ENCODE results near the gene PGP.

The PGP gene

DNA sequence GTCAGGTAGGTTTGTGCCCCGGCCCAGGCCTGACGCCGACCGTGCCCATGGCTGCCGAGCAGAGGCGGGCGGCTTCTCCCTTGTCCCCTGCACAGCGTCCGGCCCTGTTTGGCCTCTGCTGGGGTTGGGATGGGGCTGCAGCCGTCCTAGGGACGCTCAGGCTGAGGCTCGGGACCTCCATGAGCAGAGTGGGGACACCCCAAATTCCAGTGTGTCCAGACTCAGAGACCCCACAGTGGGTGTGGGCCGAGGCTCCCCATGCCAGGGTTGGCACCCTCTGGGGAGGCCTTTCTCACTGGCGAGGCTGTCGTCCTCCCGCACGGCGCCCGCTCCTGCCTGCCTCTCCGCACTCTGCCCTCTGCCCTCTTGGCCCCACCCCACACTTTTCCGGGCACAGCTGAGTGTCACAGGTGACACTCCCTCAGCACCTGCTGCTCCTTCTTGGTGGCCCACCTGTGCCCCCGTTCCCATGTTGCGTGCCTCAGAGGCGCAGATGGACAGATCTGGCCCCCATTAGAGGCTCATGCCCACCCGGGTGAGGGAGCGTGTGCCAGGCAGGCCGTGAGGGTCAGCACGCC is 43.0 kb downstream of the PGP start:
- DNase-seq (no peak), ATAC-seq (ENCODE audit: insufficient read depth, low read depth) (no peak)
- Histone ChIP-seq H4K20me1 (ENCODE audit: insufficient read depth, low read length) (peaks cover 18% of the 10 kb centered on the region), H3K4me3 (ENCODE audit: low read depth in 1 of 2, low read length in 2 of 2) (no peak overlapping the region), H3K27ac (ENCODE audit: low read length) (no peak overlapping the region), H3K36me3 (ENCODE audit: insufficient read depth, low read length) (peaks cover 91% of the 10 kb centered on the region), H3K27me3 (ENCODE audit: insufficient read depth, low read length, poor library complexity) (no peaks in the 10 kb centered on the region), H2AFZ (ENCODE audit: low read depth, low read length) (no peak overlapping the region), H3K9me3 (ENCODE audit: insufficient read depth, low read length, severe bottlenecking) (no peaks in the 10 kb centered on the region), H3K4me2 (ENCODE audit: insufficient read depth, low read length) (no peak overlapping the region), H3K79me2 (ENCODE audit: insufficient read depth, low read length) (peaks cover under 1% of the 10 kb centered on the region; the same call in 1 of the 2 replicates), H3K4me1 (ENCODE audit: insufficient read depth, low read length) (no peaks in the 10 kb centered on the region), H3K9ac (ENCODE audit: low read depth, low read length) (no peak overlapping the region)
- TF ChIP-seq CTCF (IDR thresholded peaks at IDR 0.05; ENCODE audit: borderline replicate concordance, extremely low read depth, low read length, poor library complexity, severe bottlenecking) (no peak), EZH2 (IDR thresholded peaks at IDR 0.05; ENCODE audit: borderline replicate concordance, low read depth, low read length, severe bottlenecking) (no peak)

DNA sequence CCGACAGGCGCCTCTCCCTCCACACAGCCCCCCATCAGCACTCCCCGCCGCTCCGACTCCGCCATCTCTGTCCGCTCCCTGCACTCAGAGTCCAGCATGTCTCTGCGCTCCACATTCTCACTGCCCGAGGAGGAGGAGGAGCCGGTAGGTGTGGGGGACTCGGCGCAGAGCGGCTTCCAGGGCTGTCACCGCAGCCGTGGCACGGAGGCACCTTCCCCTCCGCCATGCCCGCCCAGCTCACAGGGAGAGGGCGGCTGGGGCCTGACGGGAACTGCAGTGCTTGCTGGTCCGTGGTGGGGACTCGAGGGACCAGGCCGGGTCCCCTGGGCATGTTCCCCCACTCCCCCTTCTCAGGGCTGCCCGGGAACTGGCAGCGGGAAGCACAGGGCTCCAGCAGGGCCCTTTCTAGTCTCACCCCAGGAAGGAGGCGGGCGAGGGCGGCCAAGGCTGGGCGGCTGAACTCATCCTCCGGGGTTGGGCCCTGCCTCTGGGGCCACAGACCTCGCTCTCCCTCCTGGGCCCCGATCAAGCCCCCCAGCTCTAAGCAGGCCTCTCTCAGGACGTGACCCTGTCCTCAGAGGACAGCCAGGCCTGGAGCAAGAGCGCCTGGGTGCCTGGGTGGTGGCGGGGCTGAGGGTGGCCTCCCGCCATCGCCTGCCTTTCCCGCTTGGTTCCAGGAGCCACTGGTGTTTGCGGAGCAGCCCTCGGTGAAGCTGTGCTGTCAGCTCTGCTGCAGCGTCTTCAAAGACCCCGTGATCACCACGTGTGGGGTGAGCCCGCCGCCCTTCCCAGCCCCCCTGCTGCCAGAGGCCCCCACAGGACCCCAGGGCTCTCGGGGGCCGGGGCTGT is 43.8 kb downstream of the PGP start:
- H3K4me2 ChIP-seq (ENCODE audit: insufficient read depth, low read length) = no peak overlapping the region
- DNase-seq (no peak), ATAC-seq (ENCODE audit: insufficient read depth, low read depth) (0 out of 3 replicates have a peak, but pooled peaks have one; percentile 5)
- H4K20me1 ChIP-seq (ENCODE audit: insufficient read depth, low read length) = peaks cover 17% of the 10 kb centered on the region
- no peak overlapping the region for H2AFZ ChIP-seq (ENCODE audit: low read depth, low read length)
- no peak overlapping the region for H3K4me3 ChIP-seq (ENCODE audit: low read depth in 1 of 2, low read length in 2 of 2)
- H3K27me3 ChIP-seq (ENCODE audit: insufficient read depth, low read length, poor library complexity) = no peaks in the 10 kb centered on the region
- H3K9me3 ChIP-seq (ENCODE audit: insufficient read depth, low read length, severe bottlenecking) = no peaks in the 10 kb centered on the region
- peaks cover 92% of the 10 kb centered on the region for H3K36me3 ChIP-seq (ENCODE audit: insufficient read depth, low read length)
- H3K9ac ChIP-seq (ENCODE audit: low read depth, low read length) = no peak overlapping the region
- H3K79me2 ChIP-seq (ENCODE audit: insufficient read depth, low read length) = peaks cover 8% of the 10 kb centered on the region; the same call in 1 of the 2 replicates
- no peaks in the 10 kb centered on the region for H3K4me1 ChIP-seq (ENCODE audit: insufficient read depth, low read length)
- TF ChIP-seq CTCF (IDR thresholded peaks at IDR 0.05; ENCODE audit: borderline replicate concordance, extremely low read depth, low read length, poor library complexity, severe bottlenecking) = no peak
- no peak overlapping the region for H3K27ac ChIP-seq (ENCODE audit: low read length)

GRCh38 chr16:2170080-2170479 is 44.6 kb downstream of the PGP start:
- Histone ChIP-seq H3K9ac (ENCODE audit: low read depth, low read length) (no peak overlapping the region), H4K20me1 (ENCODE audit: insufficient read depth, low read length) (peaks cover 17% of the 10 kb centered on the region), H3K4me1 (ENCODE audit: insufficient read depth, low read length) (no peaks in the 10 kb centered on the region), H2AFZ (ENCODE audit: low read depth, low read length) (no peak overlapping the region), H3K27me3 (ENCODE audit: insufficient read depth, low read length, poor library complexity) (no peaks in the 10 kb centered on the region), H3K4me3 (ENCODE audit: low read depth in 1 of 2, low read length in 2 of 2) (no peak overlapping the region), H3K27ac (ENCODE audit: low read length) (no peak overlapping the region), H3K79me2 (ENCODE audit: insufficient read depth, low read length) (peaks cover 14% of the 10 kb centered on the region; the same call in 1 of the 2 replicates), H3K36me3 (ENCODE audit: insufficient read depth, low read length) (peaks cover 91% of the 10 kb centered on the region), H3K4me2 (ENCODE audit: insufficient read depth, low read length) (no peak overlapping the region), H3K9me3 (ENCODE audit: insufficient read depth, low read length, severe bottlenecking) (no peaks in the 10 kb centered on the region)
- no peak for DNase-seq
- TF ChIP-seq CTCF (IDR thresholded peaks at IDR 0.05; ENCODE audit: borderline replicate concordance, extremely low read depth, low read length, poor library complexity, severe bottlenecking) (no peak), EZH2 (IDR thresholded peaks at IDR 0.05; ENCODE audit: borderline replicate concordance, low read depth, low read length, severe bottlenecking) (no peak)
- ATAC-seq (ENCODE audit: insufficient read depth, low read depth) = no peak

All from DND-41 (cell line).